Fibroblast of villous mesenchyme (primary cell): ENCODE data around the gene AKT2. TPM values are rescaled to one million over a fixed set of nuclear protein-coding genes. Genes with fewer than 3 reads are reported as not detected.

Experiments
- DNase-seq: peaks from one replicate; pipeline ENCODE4 v3.0.0-alpha.2; 2010; ENCODE audit warnings: low read depth
- H3K4me3 ChIP-seq: 2 replicates; pipeline ENCODE4 v1.5.1; 2011; ENCODE audit warnings: low read depth, mild to moderate bottlenecking, low read length
- total RNA-seq: library from RNA; depleted of rRNA; stranded (reverse); fragments of >200 nt; gene quantifications from 2 replicates; pipeline ENCODE4 v1.2.3, GENCODE V29; 2012
- TF ChIP-seq, protein P1 (sequence below): IDR thresholded peaks from 2 replicates; pipeline ENCODE4 v1.5.1; 2012; ENCODE audit warnings: low read depth, mild to moderate bottlenecking, low read length; ENCODE audit not compliant: insufficient read depth

The AKT2 gene
- total RNA-seq, 1 donor, result 142 TPM

GRCh38 chr19:40285353-40286234 is 449 bp upstream of the AKT2 start:
- TF ChIP-seq, protein P1, sequence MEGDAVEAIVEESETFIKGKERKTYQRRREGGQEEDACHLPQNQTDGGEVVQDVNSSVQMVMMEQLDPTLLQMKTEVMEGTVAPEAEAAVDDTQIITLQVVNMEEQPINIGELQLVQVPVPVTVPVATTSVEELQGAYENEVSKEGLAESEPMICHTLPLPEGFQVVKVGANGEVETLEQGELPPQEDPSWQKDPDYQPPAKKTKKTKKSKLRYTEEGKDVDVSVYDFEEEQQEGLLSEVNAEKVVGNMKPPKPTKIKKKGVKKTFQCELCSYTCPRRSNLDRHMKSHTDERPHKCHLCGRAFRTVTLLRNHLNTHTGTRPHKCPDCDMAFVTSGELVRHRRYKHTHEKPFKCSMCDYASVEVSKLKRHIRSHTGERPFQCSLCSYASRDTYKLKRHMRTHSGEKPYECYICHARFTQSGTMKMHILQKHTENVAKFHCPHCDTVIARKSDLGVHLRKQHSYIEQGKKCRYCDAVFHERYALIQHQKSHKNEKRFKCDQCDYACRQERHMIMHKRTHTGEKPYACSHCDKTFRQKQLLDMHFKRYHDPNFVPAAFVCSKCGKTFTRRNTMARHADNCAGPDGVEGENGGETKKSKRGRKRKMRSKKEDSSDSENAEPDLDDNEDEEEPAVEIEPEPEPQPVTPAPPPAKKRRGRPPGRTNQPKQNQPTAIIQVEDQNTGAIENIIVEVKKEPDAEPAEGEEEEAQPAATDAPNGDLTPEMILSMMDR, result no peak

DNA sequence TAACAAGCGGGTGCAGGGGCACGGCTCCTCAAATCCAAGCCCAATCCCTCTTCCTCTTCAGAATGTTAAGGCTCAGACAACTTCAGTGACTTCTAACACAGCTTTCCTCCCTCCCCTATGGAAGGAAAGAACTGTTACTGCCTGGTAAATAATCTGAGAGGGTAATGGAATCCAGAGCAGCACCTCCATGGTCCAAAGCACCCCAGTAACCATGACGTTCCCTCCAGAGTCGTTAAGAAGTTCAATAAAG is 969 bp downstream of the AKT2 start:
- no peak for DNase-seq
- TF ChIP-seq, protein P1, result no peak
- H3K4me3 ChIP-seq, result peak overlapping the region; percentile 87

More at GRCh38 chr19:40285353-40286234, 449 bp upstream of the AKT2 start:
- peak overlapping the region; percentile 87 for H3K4me3 ChIP-seq
- peak; percentile 100 for DNase-seq

GRCh38 chr19:40283414-40284250 is 1.5 kb downstream of the AKT2 start:
- TF ChIP-seq, protein P1, result no peak
- H3K4me3 ChIP-seq, result peak overlapping the region; percentile 87
- DNase-seq, result no peak

DNA sequence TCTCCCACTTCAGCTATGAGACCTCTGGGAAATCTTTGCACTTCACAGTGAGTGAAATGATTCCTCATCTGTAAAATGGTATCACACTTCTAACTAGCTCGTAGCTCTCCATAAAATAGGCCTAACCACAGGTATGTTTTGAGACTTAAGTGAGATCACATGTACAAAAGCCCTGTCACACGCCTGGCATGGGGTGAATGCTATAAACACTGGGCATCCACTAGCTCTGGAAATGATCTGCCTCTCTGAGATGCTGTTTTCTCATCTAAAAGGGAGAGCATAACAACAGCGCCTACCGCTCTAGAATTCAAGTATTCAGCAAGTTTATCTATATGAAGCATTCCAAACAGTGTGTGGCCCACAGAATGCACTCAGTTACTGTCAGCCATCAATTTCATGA is 2.2 kb downstream of the AKT2 start:
- H3K4me3 ChIP-seq, result no peak overlapping the region
- peak; percentile 34 for DNase-seq
- TF ChIP-seq, protein P1, result no peak

- no peak overlapping the region for H3K4me3 ChIP-seq
- TF ChIP-seq, protein P1, result no peak
- no peak for DNase-seq
Measured at GRCh38 chr19:40282209-40282580, 3.0 kb downstream of the AKT2 start.

DNA sequence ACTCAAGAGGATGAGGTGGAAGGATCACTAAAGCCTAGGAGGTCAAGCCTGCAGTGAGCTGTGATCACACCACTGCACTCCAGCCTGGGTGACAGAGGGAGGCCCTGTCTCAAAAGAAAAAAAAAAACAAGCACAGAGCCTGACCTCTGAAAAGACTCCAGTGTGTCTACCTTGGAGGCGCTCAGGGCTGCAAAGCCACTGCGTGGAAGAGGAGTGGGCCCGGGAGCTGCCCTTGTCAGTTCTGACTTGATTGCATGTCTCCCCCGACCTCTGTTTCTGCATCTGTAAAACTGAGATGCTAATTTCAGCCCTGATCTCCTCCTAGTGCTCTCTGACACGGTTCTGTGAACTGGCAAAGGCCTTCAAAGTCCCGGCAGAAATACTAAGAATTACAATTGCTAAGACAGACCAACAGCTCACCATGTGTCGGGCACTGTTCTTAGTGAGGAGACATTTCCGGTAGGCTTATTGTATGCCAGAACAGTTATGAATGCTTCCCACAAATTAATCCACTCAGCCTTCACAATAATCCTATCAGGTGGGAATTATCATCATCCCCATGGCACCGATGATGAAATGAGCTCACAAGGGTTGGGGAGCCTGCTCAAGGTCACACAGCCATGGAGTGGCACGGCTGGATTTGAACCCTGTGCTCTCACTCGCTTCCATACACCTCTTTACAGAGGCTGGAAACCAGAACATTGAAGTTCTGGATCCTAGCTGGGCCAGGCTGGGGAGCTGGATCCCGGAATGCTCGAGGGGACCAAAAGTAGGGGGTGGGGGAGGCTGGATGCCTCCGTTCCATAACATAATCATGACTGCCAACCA is 3.5 kb downstream of the AKT2 start:
- TF ChIP-seq, protein P1, result no peak
- DNase-seq, result no peak
- H3K4me3 ChIP-seq, result no peak overlapping the region
